Activated CD4-positive, alpha-beta T cell treated with anti-CD3 and anti-CD28 coated beads for 36 hours (primary cell): ENCODE measurements around the gene SH3BP5L. TPM values are rescaled to one million over a fixed set of nuclear protein-coding genes. Genes with fewer than 3 reads are reported as not detected.

Experiments
- microRNA-seq: library from miRNA; unstranded; fragments of <30 nt; microRNA quantifications from one replicate; pipeline ENCODE4 v1.2.0, GENCODE V29; 2021; ENCODE audit warnings: borderline replicate concordance
- total RNA-seq, 2 experiments: library from RNA; stranded (reverse); gene quantifications; one replicate each; pipeline ENCODE4 v1.2.3, GENCODE V29; 2021

SH3BP5L gene
- total RNA-seq, 2 experiments from 2014 or later: 20.1 to 21.3 TPM

Small RNA genes within 50 kb of the gene (microRNA-seq; reads per million reads assigned to microRNA genes)
- gene MIR3124: 1.1 reads per million

Other genes with a start within 250 kb of the SH3BP5L start
- gene OR2T10, start 228.2 kb downstream of the SH3BP5L start, total RNA-seq: not detected
- gene OR2T11, start 190.8 kb downstream of the SH3BP5L start, total RNA-seq: not detected
- not detected for gene OR2T35, start 180.6 kb downstream of the SH3BP5L start, total RNA-seq
- not detected for gene OR2T27, start 170.4 kb downstream of the SH3BP5L start, total RNA-seq
- not detected for gene OR14I1, start 123.1 kb downstream of the SH3BP5L start, total RNA-seq
- not detected for gene LYPD8, start 70.2 kb downstream of the SH3BP5L start, total RNA-seq
- 10 to 100 TPM; 39.5 to 49.4 TPM for gene ZNF672, start 12.3 kb upstream of the SH3BP5L start, total RNA-seq
- gene ZNF692, start 33.2 kb upstream of the SH3BP5L start, total RNA-seq: 10 to 100 TPM; 75.9 to 92.3 TPM
- 1 to 10 TPM; 2.3 to 2.9 TPM for gene PGBD2, start 80.3 kb upstream of the SH3BP5L start, total RNA-seq